GM06990 (cell line): ENCODE results near the gene ARRDC1.
"Not testable (repeated sequence)": the region's sequence is repeated elsewhere in the genome, so short reads cannot be mapped to it uniquely, and the experiment has no call there.

Experiments
- DNase-seq: peaks from one replicate; pipeline ENCODE4 v3.0.0-alpha.2; 2011; ENCODE audit not compliant: insufficient read length; ENCODE audit errors: extremely low read depth
- H3K27me3 ChIP-seq: replicated peaks from 2 replicates; pipeline ENCODE4 v1.6.0; 2011; ENCODE audit warnings: low read length; ENCODE audit not compliant: control insufficient read depth, insufficient read depth
- H3K36me3 ChIP-seq: 2 replicates; pipeline ENCODE4 v1.5.1; 2011; ENCODE audit warnings: low read length; ENCODE audit not compliant: control insufficient read depth, insufficient read depth
- H3K4me3 ChIP-seq: replicated peaks from 2 replicates; pipeline ENCODE4 v1.5.1; 2011; ENCODE audit warnings: low read depth, mild to moderate bottlenecking, control low read depth, low read length
- TF ChIP-seq, protein P1 (sequence below): IDR thresholded peaks from 2 replicates; pipeline ENCODE4 v1.5.1; 2011; ENCODE audit warnings: low read length, control low read depth, mild to moderate bottlenecking, inconsistent platforms; ENCODE audit not compliant: insufficient read depth, poor library complexity, severe bottlenecking

The ARRDC1 gene, protein sequence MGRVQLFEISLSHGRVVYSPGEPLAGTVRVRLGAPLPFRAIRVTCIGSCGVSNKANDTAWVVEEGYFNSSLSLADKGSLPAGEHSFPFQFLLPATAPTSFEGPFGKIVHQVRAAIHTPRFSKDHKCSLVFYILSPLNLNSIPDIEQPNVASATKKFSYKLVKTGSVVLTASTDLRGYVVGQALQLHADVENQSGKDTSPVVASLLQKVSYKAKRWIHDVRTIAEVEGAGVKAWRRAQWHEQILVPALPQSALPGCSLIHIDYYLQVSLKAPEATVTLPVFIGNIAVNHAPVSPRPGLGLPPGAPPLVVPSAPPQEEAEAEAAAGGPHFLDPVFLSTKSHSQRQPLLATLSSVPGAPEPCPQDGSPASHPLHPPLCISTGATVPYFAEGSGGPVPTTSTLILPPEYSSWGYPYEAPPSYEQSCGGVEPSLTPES

DNA sequence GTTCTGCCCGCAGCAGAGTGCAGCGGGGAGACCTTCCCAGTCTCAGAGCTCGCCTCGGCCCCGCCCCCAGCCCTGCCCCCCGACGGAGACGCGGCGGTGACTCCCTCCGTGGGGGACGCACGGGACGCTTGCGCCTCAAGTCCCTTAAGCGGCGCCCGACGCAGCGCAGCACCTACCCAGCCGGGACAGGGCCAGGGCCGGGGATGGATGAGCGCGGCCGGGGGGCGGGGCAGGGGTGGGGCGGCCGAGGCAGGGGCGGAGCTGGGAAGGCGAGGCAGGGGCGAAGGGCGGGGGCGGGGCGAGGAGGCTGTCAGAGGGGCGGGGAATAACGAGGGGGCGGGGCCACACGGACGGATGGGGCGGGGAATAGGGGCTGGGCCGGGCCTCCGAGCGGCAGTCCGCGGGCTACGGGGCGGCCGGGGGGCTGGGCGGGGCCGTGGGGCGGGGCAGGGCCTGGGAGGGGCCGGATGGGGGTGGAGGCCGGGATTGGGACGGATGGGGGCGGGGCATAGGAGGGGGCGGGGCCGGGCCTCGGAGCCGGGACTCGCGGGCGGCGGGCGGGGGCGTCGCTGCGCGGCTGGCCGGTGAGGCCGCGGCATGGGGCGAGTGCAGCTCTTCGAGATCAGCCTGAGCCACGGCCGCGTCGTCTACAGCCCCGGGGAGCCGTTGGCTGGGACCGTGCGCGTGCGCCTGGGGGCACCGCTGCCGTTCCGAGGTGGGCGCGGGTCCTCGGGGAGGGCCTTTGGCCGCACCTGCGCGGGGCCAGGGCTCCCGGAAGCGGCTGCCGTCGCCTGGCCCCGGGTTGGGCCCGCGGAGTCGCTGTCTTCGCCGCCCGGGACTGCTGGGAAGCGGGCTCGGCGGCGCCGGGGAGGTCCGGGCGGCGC lies at the start of gene ARRDC1:
ARRDC1 (plus strand) TSS at position 566 of the 884 bp plus-strand sequence; CDS start at position 598, 32 bp downstream.
- TF ChIP-seq, protein P1, sequence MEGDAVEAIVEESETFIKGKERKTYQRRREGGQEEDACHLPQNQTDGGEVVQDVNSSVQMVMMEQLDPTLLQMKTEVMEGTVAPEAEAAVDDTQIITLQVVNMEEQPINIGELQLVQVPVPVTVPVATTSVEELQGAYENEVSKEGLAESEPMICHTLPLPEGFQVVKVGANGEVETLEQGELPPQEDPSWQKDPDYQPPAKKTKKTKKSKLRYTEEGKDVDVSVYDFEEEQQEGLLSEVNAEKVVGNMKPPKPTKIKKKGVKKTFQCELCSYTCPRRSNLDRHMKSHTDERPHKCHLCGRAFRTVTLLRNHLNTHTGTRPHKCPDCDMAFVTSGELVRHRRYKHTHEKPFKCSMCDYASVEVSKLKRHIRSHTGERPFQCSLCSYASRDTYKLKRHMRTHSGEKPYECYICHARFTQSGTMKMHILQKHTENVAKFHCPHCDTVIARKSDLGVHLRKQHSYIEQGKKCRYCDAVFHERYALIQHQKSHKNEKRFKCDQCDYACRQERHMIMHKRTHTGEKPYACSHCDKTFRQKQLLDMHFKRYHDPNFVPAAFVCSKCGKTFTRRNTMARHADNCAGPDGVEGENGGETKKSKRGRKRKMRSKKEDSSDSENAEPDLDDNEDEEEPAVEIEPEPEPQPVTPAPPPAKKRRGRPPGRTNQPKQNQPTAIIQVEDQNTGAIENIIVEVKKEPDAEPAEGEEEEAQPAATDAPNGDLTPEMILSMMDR: no peak
- Histone ChIP-seq H3K4me3 (peak within 1 kb of the TSS; percentile 74), H3K27me3 (no peaks in the 10 kb centered on the region), H3K36me3 (no peaks in the 10 kb centered on the region)
- peak; percentile 90 for DNase-seq

DNA sequence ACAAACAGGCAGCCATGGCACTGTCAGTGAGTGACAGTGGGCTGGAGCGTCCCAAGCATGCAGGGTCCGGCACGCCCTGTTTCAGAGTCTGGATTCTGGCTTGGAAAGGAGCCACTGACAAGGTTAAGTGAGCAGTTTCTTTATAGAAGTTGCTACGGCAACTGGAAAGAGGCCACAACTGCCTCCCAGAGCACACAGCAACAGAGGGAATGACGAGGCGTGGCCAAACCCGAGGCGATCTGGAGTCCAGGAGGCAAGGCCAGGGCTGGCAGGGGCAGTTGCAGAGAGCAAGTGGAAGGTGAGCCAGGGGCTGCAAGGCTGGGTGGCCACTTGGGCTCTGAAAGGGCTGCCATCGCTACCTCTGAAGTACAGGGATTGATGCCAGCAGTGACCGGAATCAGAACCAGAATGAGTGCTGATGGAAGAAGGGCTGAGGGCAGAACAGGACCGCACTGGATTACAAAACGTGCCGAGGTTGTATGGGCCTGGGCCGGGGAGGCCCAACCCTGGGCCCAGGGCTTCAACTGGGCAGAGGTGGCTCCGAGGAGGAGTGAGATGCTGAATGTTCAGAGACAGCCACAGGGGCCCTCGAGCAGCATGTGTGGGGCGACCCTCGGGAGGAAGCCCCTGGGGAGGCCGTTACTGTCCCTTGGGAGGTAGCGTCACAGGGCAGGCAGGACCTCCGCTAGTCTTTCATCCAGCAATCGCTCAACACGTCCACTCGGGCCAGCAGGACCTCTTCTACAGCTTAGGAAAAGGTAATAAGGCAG lies 49.2 kb upstream of the ARRDC1 start:
- H3K4me3 ChIP-seq: no peak overlapping the region
- peaks cover 15% of the 10 kb centered on the region for H3K36me3 ChIP-seq
- TF ChIP-seq, protein P1: no peak
- DNase-seq: no peak
- H3K27me3 ChIP-seq: no peaks in the 10 kb centered on the region

DNA sequence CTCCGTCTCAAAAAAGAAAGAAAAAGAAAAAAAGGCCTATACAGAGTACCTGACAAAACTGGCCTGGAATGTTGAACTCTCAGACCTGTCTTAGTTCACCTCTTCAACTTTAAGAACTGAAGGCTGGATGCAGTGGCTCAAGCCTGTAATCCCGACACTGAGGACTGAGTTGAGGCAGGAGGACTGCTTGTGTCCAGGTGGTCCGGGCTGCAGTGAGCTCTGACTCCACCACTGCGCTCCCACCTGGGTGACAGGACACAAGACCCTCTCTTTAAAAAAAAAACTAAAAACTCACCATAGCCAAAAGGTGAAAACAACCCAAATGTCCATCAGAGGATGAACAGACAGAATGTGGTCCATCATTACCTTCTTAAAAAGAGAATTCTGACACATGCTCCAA lies 47.4 kb upstream of the ARRDC1 start:
- Histone ChIP-seq H3K36me3 (peaks cover 15% of the 10 kb centered on the region), H3K4me3 (no peak overlapping the region), H3K27me3 (no peaks in the 10 kb centered on the region)
- no peak for DNase-seq
- TF ChIP-seq, protein P1: no peak

DNA sequence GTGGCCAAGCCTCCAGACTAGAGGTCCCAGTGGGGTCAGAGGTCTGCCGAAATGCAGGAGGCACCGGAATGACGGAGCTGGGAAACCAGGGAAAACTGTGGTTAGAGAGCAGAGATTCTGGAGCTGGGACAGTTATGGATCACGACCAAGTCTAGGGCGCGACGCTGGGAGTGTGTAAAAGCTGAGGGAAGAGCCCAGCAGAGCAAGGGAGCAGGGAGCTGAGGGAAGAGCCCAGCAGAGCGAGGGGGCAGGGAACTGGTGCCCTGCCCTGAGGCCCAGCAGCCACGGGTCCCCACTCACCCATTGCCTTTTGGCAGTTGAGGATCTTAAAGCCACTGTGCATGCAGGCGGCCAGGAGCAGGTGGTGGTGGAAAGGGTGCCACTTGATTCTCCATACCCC lies 41.4 kb upstream of the ARRDC1 start:
- no peak overlapping the region for H3K4me3 ChIP-seq
- DNase-seq: no peak
- H3K27me3 ChIP-seq: no peaks in the 10 kb centered on the region
- H3K36me3 ChIP-seq: peaks cover 6% of the 10 kb centered on the region
- TF ChIP-seq, protein P1: no peak

DNA sequence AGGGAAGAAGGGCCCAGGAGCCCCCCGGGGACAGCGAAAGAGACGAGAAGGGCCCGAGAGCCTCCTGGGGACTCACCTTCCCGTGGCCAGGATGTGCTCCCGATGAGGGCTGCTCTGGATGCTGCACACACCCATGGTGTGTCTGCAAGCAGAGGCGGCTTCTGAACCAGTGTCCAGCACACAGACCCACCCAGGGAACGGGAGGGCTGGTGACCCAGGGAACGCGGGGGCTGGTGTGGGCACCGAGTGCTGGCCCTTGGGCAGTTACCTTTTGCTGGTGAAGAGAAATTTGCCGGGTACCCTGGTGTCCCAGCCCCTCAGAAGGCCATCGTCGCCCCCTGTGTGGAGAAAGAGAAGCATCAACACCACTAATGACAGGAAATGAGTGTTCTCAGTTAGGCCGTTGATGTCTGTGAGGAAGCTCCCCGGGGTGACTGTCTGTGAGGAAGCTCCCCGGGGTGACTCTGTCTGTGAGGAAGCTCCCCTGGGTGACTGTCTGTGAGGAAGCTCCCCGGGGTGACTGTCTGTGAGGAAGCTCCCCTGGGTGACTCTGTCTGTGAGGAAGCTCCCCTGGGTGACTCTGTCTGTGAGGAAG lies 40.6 kb upstream of the ARRDC1 start:
- TF ChIP-seq, protein P1: no peak
- H3K4me3 ChIP-seq: no peak overlapping the region
- DNase-seq: no peak
- H3K36me3 ChIP-seq: peaks cover 6% of the 10 kb centered on the region
- no peaks in the 10 kb centered on the region for H3K27me3 ChIP-seq

DNA sequence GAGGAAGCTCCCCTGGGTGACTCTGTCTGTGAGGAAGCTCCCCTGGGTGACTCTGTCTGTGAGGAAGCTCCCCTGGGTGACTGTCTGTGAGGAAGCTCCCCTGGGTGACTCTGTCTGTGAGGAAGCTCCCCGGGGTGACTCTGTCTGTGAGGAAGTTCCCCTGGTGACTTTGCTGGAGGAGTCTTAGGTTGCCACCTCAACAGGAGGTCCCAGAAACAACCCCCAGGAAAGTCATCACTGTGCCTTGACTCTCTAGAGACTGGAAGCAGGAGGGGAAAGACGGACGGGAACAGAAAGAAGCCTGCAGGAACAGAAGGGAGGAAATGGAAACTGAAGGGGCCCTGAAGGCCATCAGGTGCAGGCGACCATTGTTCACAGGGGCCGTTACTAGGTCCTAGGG lies 37.0 kb upstream of the ARRDC1 start:
- not testable (repeated sequence) for H3K4me3 ChIP-seq, H3K27me3 ChIP-seq, DNase-seq
- peaks cover 18% of the 10 kb centered on the region for H3K36me3 ChIP-seq
